GM10248 (cell line): ENCODE measurements around the gene CD247.

Source experiments
- CTCF ChIA-PET: fragments of 300-600 bp; sonication (Branson Sonifier 250); formaldehyde crosslinking; extraction: SDS; loops from one replicate; lab custom pipeline; 2021; ENCODE audit warnings: antibody characterized with exemption; lab: Yijun Ruan, JAX
- POLR2A ChIA-PET: fragments of 350-650 bp; sonication (Branson Sonifier 250); formaldehyde crosslinking; extraction: SDS; loops from one replicate; lab custom pipeline; 2020; ENCODE audit warnings: antibody characterized with exemption; lab: Yijun Ruan, JAX
- DNase-seq: peaks from one replicate; pipeline ENCODE4 v3.0.0; 2012; ENCODE audit errors: extremely low spot score
- CTCF ChIP-seq: IDR thresholded peaks from 2 replicates; pipeline ENCODE4 v1.5.1; 2012; ENCODE audit warnings: mild to moderate bottlenecking, low read depth; ENCODE audit errors: extremely low read depth, missing control alignments, control extremely low read depth

Gene CD247

DNA sequence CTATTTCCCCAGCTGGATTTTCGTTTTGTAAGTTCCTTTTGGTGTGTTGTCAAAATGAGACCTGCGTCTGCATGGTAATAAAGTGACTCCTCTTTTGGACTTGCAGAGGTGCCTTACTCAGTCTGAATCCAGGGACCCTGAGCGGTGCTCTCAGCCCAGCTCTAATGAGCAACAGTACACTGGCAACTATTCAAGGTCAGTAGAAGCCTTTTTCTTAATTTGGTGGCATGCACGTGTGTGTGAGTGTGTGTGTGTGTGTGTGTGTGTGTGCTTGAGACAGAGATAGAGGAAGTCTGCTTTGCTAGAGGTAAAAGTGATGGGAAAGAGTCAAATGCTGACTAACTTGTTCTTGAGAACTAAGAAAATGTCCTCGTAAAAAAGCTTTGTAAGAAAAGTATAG lies 105.4 kb downstream of the CD247 start:
- no peak for TF ChIP-seq CTCF
- POLR2A ChIA-PET, result no interaction called here
- CTCF ChIA-PET, result interaction anchor here (0.8 to 2.1 kb wide), 5 partner anchors 11 to 145 kb away, joined by 3 to 7 read pairs (median 4); no protein-coding TSS in a partner anchor
- DNase-seq, result no peak

- DNase-seq, result no peak
- TF ChIP-seq CTCF, result no peak
- ChIA-PET POLR2A (no interaction called here), CTCF (interaction anchor here (1.1 to 1.7 kb wide), 3 partner anchors 121 to 145 kb away, joined by 3 to 5 read pairs (median 3); no protein-coding TSS in a partner anchor)
These were observed 106.3 kb downstream of the CD247 start for GRCh38 chr1:167412072-167412471.

- ChIA-PET CTCF (interaction anchor here (1.1 to 1.7 kb wide), 5 partner anchors 8 to 141 kb away, joined by 4 to 9 read pairs (median 4); no protein-coding TSS in a partner anchor), POLR2A (no interaction called here)
- no peak for DNase-seq
- TF ChIP-seq CTCF, result no peak
These were observed 109.1 kb downstream of the CD247 start for GRCh38 chr1:167409183-167409582.

GRCh38 chr1:167408355-167408754 lies 110.0 kb downstream of the CD247 start:
- TF ChIP-seq CTCF, result no peak
- CTCF ChIA-PET, result interaction anchor here (1.1 to 1.7 kb wide), 5 partner anchors 9 to 141 kb away, joined by 4 to 9 read pairs (median 4); no protein-coding TSS in a partner anchor
- POLR2A ChIA-PET, result no interaction called here
- DNase-seq, result no peak

DNA sequence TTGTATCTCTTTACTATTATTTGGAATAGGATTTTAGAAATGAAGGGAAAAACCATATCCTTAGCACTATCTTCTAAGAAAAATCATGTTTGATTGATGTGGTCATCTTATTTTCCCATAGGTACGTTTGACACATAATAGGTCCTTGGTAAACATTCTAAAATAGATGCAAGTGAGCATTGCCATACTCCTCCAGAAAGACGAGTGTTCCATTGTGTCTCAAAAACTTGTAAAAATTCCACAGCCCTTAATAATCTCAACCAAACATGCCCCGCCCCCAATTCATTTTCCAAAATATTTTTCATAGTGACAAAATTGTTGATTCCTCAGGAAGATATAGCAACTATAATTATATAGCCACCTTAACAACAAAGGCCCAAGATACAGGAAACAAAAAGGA lies 113.4 kb downstream of the CD247 start:
- DNase-seq, result no peak
- CTCF ChIA-PET, result interaction anchor here (0.9 to 1.2 kb wide), 5 partner anchors 13 to 139 kb away, joined by 3 to 4 read pairs (median 3); no protein-coding TSS in a partner anchor
- TF ChIP-seq CTCF, result no peak
- POLR2A ChIA-PET, result no interaction called here

- no peak for DNase-seq
- CTCF ChIA-PET, result interaction anchor here (0.9 to 1.2 kb wide), 6 partner anchors 12 to 139 kb away, joined by 3 to 4 read pairs (median 3); no protein-coding TSS in a partner anchor
- no peak for TF ChIP-seq CTCF
- POLR2A ChIA-PET, result no interaction called here
These were observed 114.0 kb downstream of the CD247 start for GRCh38 chr1:167404161-167404888.
